ENCODE data around the gene RPS27A. TPM values are rescaled to one million over a fixed set of nuclear protein-coding genes. Genes with fewer than 3 reads are reported as not detected.

Gene RPS27A
- total and polyA plus RNA-seq, 2 experiments from 2014 or later: 1,606 to 1,672 TPM

- no peak for TF ChIP-seq ZNF462 (CRISPR knock-in tag; IDR thresholded peaks at IDR 0.05)
- no peak for TF ChIP-seq ETS1 (IDR thresholded peaks at IDR 0.05)
- no peak for TF ChIP-seq REST (IDR thresholded peaks at IDR 0.05; ENCODE audit: unreplicated experiment)
- TF ChIP-seq CTCF (conservative IDR thresholded peaks at IDR 0.05; ENCODE audit: low read depth in 2 of 2): no peak
Measured at GRCh38 chr2:55230551-55230950, 1.9 kb upstream of the RPS27A start (continued).
